Liver (tissue), 9 donors: Measurements from ENCODE around the gene LUC7L. TPM values are rescaled to one million over a fixed set of nuclear protein-coding genes. Genes with fewer than 3 reads are reported as not detected.
A peak's percentile ranks its signal among the peaks of the same experiment; 100 is the strongest.

Source experiments
- DNase-seq: peaks from one replicate; pipeline ENCODE4 v3.0.0-alpha.2; 2017; ENCODE audit warnings: low spot score
- H3K27ac ChIP-seq, 2 donors: one replicate each; pipeline ENCODE4 v1.7.0; 2013; ENCODE audit warnings: inconsistent platforms in 2 of 2, low read length in 2 of 2, control low read depth in 1 of 2, low read depth in 1 of 2, mild to moderate bottlenecking in 1 of 2
- H3K27me3 ChIP-seq, 4 donors: one replicate each; pipeline versions ENCODE4 v1.6.1 to v1.7.0; 2013; ENCODE audit warnings: low read length in 3 of 4, inconsistent platforms in 1 of 4, mild to moderate bottlenecking in 1 of 4, moderate library complexity in 1 of 4; ENCODE audit not compliant: control insufficient read depth in 4 of 4, insufficient read depth in 4 of 4
- H3K36me3 ChIP-seq, 4 donors: one replicate each; pipeline versions ENCODE4 v1.6.1 to v1.7.0; 2013; ENCODE audit warnings: low read length in 3 of 4, mild to moderate bottlenecking in 3 of 4, low read depth in 1 of 4, moderate library complexity in 1 of 4; ENCODE audit not compliant: control insufficient read depth in 4 of 4, insufficient read depth in 3 of 4
- H3K4me1 ChIP-seq, 4 donors: one replicate each; pipeline versions ENCODE4 v1.6.1 to v1.7.0; 2013; ENCODE audit warnings: low read length in 3 of 4, mild to moderate bottlenecking in 3 of 4, moderate library complexity in 1 of 4; ENCODE audit not compliant: control insufficient read depth in 4 of 4, insufficient read depth in 4 of 4
- H3K4me3 ChIP-seq, 3 donors: one replicate each; pipeline versions ENCODE4 v1.6.1 to v1.7.0; 2013; ENCODE audit warnings: low read length in 3 of 3, control low read depth in 1 of 3, low read depth in 1 of 3, mild to moderate bottlenecking in 1 of 3
- H3K9ac ChIP-seq, 2 donors: one replicate each; pipeline ENCODE4 v1.7.0; 2013; ENCODE audit warnings: low read length in 2 of 2, mild to moderate bottlenecking in 2 of 2, moderate library complexity in 2 of 2, control low read depth in 1 of 2, low read depth in 1 of 2
- H3K9me3 ChIP-seq, 4 donors: one replicate each; pipeline versions ENCODE4 v1.6.1 to v1.7.0; 2013; ENCODE audit warnings: low read length in 3 of 4; ENCODE audit not compliant: control insufficient read depth in 4 of 4
- EGR1 ChIP-seq, 2 donors: IDR thresholded peaks; 2 replicates each; pipeline ENCODE4 v1.6.1; 2016 to 2018; ENCODE audit warnings: antibody characterized with exemption in 2 of 2, low read depth in 2 of 2
- HNF4G ChIP-seq: IDR thresholded peaks from 2 replicates; pipeline ENCODE4 v1.6.1; 2016; ENCODE audit warnings: antibody characterized with exemption
- RAD21 ChIP-seq, 2 donors: IDR thresholded peaks; 2 replicates each; pipeline ENCODE4 v1.6.1; 2016; ENCODE audit warnings: antibody characterized with exemption in 2 of 2, mild to moderate bottlenecking in 2 of 2
- SP1 ChIP-seq: IDR thresholded peaks from 2 replicates; pipeline ENCODE4 v1.6.1; 2018; ENCODE audit warnings: antibody characterized with exemption, mild to moderate bottlenecking
- TAF1 ChIP-seq: conservative IDR thresholded peaks from 2 replicates; pipeline ENCODE4 v1.6.1; 2016; ENCODE audit warnings: antibody characterized with exemption, mild to moderate bottlenecking
- WGBS: extraction: QIAGEN DNeasy Blood & Tissue Kit; methylation state at CpG from one replicate; pipeline ENCODE4 v1.1.7; 2013; 5-methylcytosine and 5-hydroxymethylcytosine counted together
- polyA plus RNA-seq, 2 donors: library from polyadenylated mRNA; stranded (reverse) in 1 of 2; unstranded in 1 of 2; fragments of 200-250 nt in 1 of 2; fragments of >200 nt in 1 of 2; fragmentation: Nextera tagmentation in 1 of 2; extraction: Ambion mirVana in 1 of 2; gene quantifications; one replicate each; pipeline versions ENCODE4 v1.2.1 to v1.2.3, GENCODE V29; 2013 to 2015
- total RNA-seq, 2 donors: library from RNA; depleted of rRNA; stranded (reverse); fragments of >200 nt; gene quantifications; one replicate each; pipeline ENCODE4 v1.2.3, GENCODE V29; 2014
- TF ChIP-seq, protein P1 (sequence below): IDR thresholded peaks from 2 replicates; pipeline ENCODE4 v1.6.1; 2016; ENCODE audit warnings: antibody characterized with exemption, mild to moderate bottlenecking
- TF ChIP-seq, protein P2 (sequence below): IDR thresholded peaks from 2 replicates; pipeline ENCODE4 v1.6.1; 2016; ENCODE audit warnings: antibody characterized with exemption
- donor health status: healthy.
- donor health status: healthy.
- donor health status: healthy.
- donor health status: healthy.
- donor health status: healthy.

LUC7L gene
- total and polyA plus RNA-seq, 4 donors: 11.5 to 34.3 (median 19.6) TPM

- peaks cover 0 to 1% (median 0%) of the 10 kb centered on the region in 4 donors for H3K36me3 ChIP-seq
- no peak for TF ChIP-seq RAD21 (IDR thresholded peaks at IDR 0.05)
- TF ChIP-seq TAF1: no peak
- no peak for TF ChIP-seq HNF4G
- TF ChIP-seq, protein P1, sequence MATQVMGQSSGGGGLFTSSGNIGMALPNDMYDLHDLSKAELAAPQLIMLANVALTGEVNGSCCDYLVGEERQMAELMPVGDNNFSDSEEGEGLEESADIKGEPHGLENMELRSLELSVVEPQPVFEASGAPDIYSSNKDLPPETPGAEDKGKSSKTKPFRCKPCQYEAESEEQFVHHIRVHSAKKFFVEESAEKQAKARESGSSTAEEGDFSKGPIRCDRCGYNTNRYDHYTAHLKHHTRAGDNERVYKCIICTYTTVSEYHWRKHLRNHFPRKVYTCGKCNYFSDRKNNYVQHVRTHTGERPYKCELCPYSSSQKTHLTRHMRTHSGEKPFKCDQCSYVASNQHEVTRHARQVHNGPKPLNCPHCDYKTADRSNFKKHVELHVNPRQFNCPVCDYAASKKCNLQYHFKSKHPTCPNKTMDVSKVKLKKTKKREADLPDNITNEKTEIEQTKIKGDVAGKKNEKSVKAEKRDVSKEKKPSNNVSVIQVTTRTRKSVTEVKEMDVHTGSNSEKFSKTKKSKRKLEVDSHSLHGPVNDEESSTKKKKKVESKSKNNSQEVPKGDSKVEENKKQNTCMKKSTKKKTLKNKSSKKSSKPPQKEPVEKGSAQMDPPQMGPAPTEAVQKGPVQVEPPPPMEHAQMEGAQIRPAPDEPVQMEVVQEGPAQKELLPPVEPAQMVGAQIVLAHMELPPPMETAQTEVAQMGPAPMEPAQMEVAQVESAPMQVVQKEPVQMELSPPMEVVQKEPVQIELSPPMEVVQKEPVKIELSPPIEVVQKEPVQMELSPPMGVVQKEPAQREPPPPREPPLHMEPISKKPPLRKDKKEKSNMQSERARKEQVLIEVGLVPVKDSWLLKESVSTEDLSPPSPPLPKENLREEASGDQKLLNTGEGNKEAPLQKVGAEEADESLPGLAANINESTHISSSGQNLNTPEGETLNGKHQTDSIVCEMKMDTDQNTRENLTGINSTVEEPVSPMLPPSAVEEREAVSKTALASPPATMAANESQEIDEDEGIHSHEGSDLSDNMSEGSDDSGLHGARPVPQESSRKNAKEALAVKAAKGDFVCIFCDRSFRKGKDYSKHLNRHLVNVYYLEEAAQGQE: no peak
- no peak for TF ChIP-seq EGR1 (IDR thresholded peaks at IDR 0.05; ENCODE audit: low read depth in 2 of 2)
- no peak overlapping the region for H3K9ac ChIP-seq
- no peak overlapping the region for H3K4me3 ChIP-seq
- peaks cover 0 to 12% (median 4%) of the 10 kb centered on the region in 4 donors for H3K4me1 ChIP-seq
- no peak for DNase-seq
- 71% methylated on average over 20 of the region's 20 CpGs for WGBS
- H3K27me3 ChIP-seq: peaks cover 0 to 14% (median 3%) of the 10 kb centered on the region in 4 donors
- no peaks in the 10 kb centered on the region for H3K9me3 ChIP-seq
- no peak overlapping the region for H3K27ac ChIP-seq
These were observed 47.3 kb upstream of the LUC7L start for GRCh38 chr16:276426-277077.

DNA sequence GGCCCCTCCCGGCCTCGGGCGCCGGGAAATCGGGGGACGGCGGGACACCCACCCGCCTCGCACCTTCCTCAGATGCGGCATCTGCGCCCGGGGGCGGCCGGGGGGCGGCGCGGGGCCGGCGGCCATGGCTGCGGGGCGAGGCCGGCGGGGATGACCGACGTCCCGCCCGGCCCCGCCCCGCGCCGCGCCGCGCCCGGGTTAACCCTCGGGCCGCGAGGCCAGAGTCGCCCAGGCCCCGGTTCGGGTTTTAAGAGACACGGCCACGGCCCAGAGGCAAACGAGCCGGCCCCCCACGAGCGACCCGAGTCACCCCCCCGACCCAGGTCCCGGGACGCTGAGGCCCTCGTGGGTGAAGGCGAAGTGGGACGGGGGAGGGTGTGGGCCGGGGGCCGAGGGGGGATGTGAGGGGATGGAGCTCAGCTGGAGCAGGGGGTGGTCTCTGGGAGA, 46.6 kb upstream of the LUC7L start, which contains the start of gene RGS11:
Gene RGS11, minus strand, starts transcription at position 159 of the 447 bp plus-strand sequence. Its CDS starts 33 bp downstream, at position 126.
- H3K9ac ChIP-seq: no peak within 1 kb of the TSS
- 4% methylated on average over 56 of the region's 56 CpGs for WGBS
- no peaks in the 10 kb centered on the region for H3K9me3 ChIP-seq
- peak within 1 kb of the TSS in 1 of 3 donors; percentile 25 for H3K4me3 ChIP-seq
- no peak within 1 kb of the TSS for H3K27ac ChIP-seq
- peaks cover 0 to 1% (median 0%) of the 10 kb centered on the region in 4 donors for H3K36me3 ChIP-seq
- no peak for TF ChIP-seq TAF1
- TF ChIP-seq, protein P2, sequence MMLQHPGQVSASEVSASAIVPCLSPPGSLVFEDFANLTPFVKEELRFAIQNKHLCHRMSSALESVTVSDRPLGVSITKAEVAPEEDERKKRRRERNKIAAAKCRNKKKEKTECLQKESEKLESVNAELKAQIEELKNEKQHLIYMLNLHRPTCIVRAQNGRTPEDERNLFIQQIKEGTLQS: no peak
- TF ChIP-seq HNF4G: no peak
- TF ChIP-seq SP1: no peak
- TF ChIP-seq, protein P1: no peak
- DNase-seq: no peak
- H3K4me1 ChIP-seq: peaks cover 0 to 9% (median 4%) of the 10 kb centered on the region in 4 donors
- peaks cover 0 to 8% (median 3%) of the 10 kb centered on the region in 4 donors for H3K27me3 ChIP-seq
